HepG2 (cell line): Measurements from ENCODE around the gene LAMB2. TPM values are rescaled to one million over a fixed set of nuclear protein-coding genes. Genes with fewer than 3 reads are reported as not detected.

ENCODE experiments used
- AFF4 ChIP-seq: sonication (generic); formaldehyde crosslinking; IDR thresholded peaks from 2 replicates; pipeline ENCODE4 v1.4.0; 2020; ENCODE audit warnings: missing genetic modification reagents
- E2F1 ChIP-seq: sonication (generic); formaldehyde crosslinking; IDR thresholded peaks from 2 replicates; pipeline ENCODE4 v1.5.0; 2020; ENCODE audit warnings: missing genetic modification reagents
- E2F5 ChIP-seq: sonication (generic); formaldehyde crosslinking; conservative IDR thresholded peaks from 2 replicates; pipeline ENCODE4 v1.4.0; 2020; ENCODE audit warnings: missing genetic modification reagents
- GATAD1 ChIP-seq: IDR thresholded peaks from 2 replicates; pipeline ENCODE4 v1.6.1; 2016; ENCODE audit warnings: missing genetic modification reagents, missing compliant biosample characterization
- GATAD2A ChIP-seq: IDR thresholded peaks from 2 replicates; pipeline ENCODE4 v1.6.1; 2016
- LBX2 ChIP-seq: sonication (generic); formaldehyde crosslinking; IDR thresholded peaks from 2 replicates; pipeline ENCODE4 v1.5.0; 2020; ENCODE audit warnings: missing genetic modification reagents, mild to moderate bottlenecking, borderline replicate concordance
- MTF1 ChIP-seq: sonication (generic); formaldehyde crosslinking; IDR thresholded peaks from 2 replicates; pipeline ENCODE4 v1.5.0; 2020; ENCODE audit warnings: missing genetic modification reagents
- PAX8 ChIP-seq: sonication (generic); formaldehyde crosslinking; IDR thresholded peaks from 2 replicates; pipeline ENCODE4 v1.8.0; 2022; ENCODE audit warnings: mild to moderate bottlenecking, missing genetic modification reagents, borderline replicate concordance
- POLR2G ChIP-seq: fragments of 200-400 bp; formaldehyde crosslinking; IDR thresholded peaks from 2 replicates; pipeline ENCODE4 v1.6.1; 2018; ENCODE audit warnings: mild to moderate bottlenecking, low read depth, low read length, moderate library complexity
- PTBP1 ChIP-seq: fragments of 200-400 bp; formaldehyde crosslinking; IDR thresholded peaks from 2 replicates; pipeline ENCODE4 v1.6.1; 2018; ENCODE audit warnings: low read length, low read depth; ENCODE audit not compliant: poor library complexity, severe bottlenecking
- TBX3 ChIP-seq: fragments of 450-650 bp; IDR thresholded peaks from 2 replicates; pipeline ENCODE4 v1.6.1; 2017; ENCODE audit warnings: antibody characterized with exemption, mild to moderate bottlenecking, inconsistent platforms, borderline replicate concordance
- THAP11 ChIP-seq: IDR thresholded peaks from 2 replicates; pipeline ENCODE4 v1.6.1; 2016; ENCODE audit warnings: missing biosample characterization, missing genetic modification reagents
- ZFP82 ChIP-seq: sonication (generic); formaldehyde crosslinking; IDR thresholded peaks from 2 replicates; pipeline ENCODE4 v1.5.1; 2020; ENCODE audit warnings: mild to moderate bottlenecking, missing genetic modification reagents, borderline replicate concordance
- ZNF124 ChIP-seq: sonication (generic); formaldehyde crosslinking; IDR thresholded peaks from 2 replicates; pipeline ENCODE4 v1.4.0; 2020; ENCODE audit warnings: missing genetic modification reagents
- ZNF33B ChIP-seq: sonication (generic); formaldehyde crosslinking; IDR thresholded peaks from 2 replicates; pipeline ENCODE4 v1.5.1; 2020; ENCODE audit warnings: mild to moderate bottlenecking, missing genetic modification reagents
- ZNF34 ChIP-seq: sonication (generic); formaldehyde crosslinking; IDR thresholded peaks from 2 replicates; pipeline ENCODE4 v1.4.0; 2020; ENCODE audit warnings: mild to moderate bottlenecking, missing genetic modification reagents, borderline replicate concordance
- ZNF460 ChIP-seq: sonication (generic); formaldehyde crosslinking; IDR thresholded peaks from 2 replicates; pipeline ENCODE4 v1.5.1; 2020; ENCODE audit warnings: missing genetic modification reagents, mild to moderate bottlenecking, borderline replicate concordance
- ZNF639 ChIP-seq: conservative IDR thresholded peaks from 2 replicates; pipeline ENCODE4 v1.6.1; 2018; ENCODE audit warnings: missing genetic modification reagents
- ZNF674 ChIP-seq: sonication (generic); formaldehyde crosslinking; IDR thresholded peaks from 2 replicates; pipeline ENCODE4 v1.5.0; 2020; ENCODE audit warnings: low read depth, mild to moderate bottlenecking, missing genetic modification reagents
- ZNF780A ChIP-seq: sonication (generic); formaldehyde crosslinking; IDR thresholded peaks from 2 replicates; pipeline ENCODE4 v1.8.0; 2022; ENCODE audit warnings: mild to moderate bottlenecking, missing genetic modification reagents, moderate library complexity
- ZSCAN22 ChIP-seq: sonication (generic); formaldehyde crosslinking; IDR thresholded peaks from 2 replicates; pipeline ENCODE4 v1.4.0; 2020; ENCODE audit warnings: mild to moderate bottlenecking, missing genetic modification reagents
- polyA plus RNA-seq, 8 experiments: library from polyadenylated mRNA; depleted of rRNA in 3 of 8; stranded (reverse) in 7 of 8; unstranded in 1 of 8; fragments of >200 nt; fragmentation: Illumina TruSeq in 4 of 8; extraction: Trizol in 4 of 8; gene quantifications; 2 replicates each; pipeline versions ENCODE4 v1.2.1 to v1.2.3, GENCODE V29; 2011 to 2016; ENCODE audit warnings: low read depth in 4 of 8, missing spikeins in 1 of 8, mixed read lengths in 1 of 8; ENCODE audit not compliant: insufficient read depth in 1 of 8
- total RNA-seq, 5 experiments: library from RNA; depleted of rRNA; stranded (reverse); fragments of >200 nt; fragmentation: Illumina TruSeq; extraction: Trizol; gene quantifications; 2 replicates each; pipeline ENCODE4 v1.2.3, GENCODE V29; 2016; ENCODE audit warnings: low read depth in 1 of 5

LAMB2 gene
- total and polyA plus RNA-seq, 2 of the 13 experiments (the other 11 are each of a cell fraction or from before 2014, with no cell fraction given): 208 to 443 TPM

- TF ChIP-seq GATAD1 (CRISPR knock-in tag): no peak
- no peak for TF ChIP-seq ZNF34
- TF ChIP-seq E2F1: no peak
- TF ChIP-seq ZNF674 (CRISPR knock-in tag): no peak; the same call in 1 of the 2 replicates
- no peak; the same call in 1 of the 2 replicates for TF ChIP-seq ZNF639
- no peak for TF ChIP-seq POLR2G
- TF ChIP-seq PTBP1: no peak
- no peak for TF ChIP-seq ZNF780A (CRISPR knock-in tag)
- TF ChIP-seq LBX2 (CRISPR knock-in tag): no peak
- no peak for TF ChIP-seq AFF4 (CRISPR knock-in tag)
- no peak for TF ChIP-seq ZNF33B (CRISPR knock-in tag)
- no peak for TF ChIP-seq ZNF124 (CRISPR knock-in tag)
- TF ChIP-seq GATAD2A (CRISPR knock-in tag): no peak
- no peak; the same call in 1 of the 2 replicates for TF ChIP-seq ZFP82
- no peak for TF ChIP-seq MTF1 (CRISPR knock-in tag)
- TF ChIP-seq ZNF460: no peak
- 0 out of 2 replicates have a peak, but pooled peaks have one; percentile 41 for TF ChIP-seq PAX8 (CRISPR knock-in tag)
- no peak for TF ChIP-seq TBX3
- no peak for TF ChIP-seq ZSCAN22
- no peak for TF ChIP-seq E2F5 (CRISPR knock-in tag)
- TF ChIP-seq THAP11 (CRISPR knock-in tag): no peak
Measured at GRCh38 chr3:49092938-49093852, 39.7 kb downstream of the LAMB2 start (continued).
